Lower lobe of right lung (tissue), 2 donors: ENCODE measurements around the gene SELPLG. TPM values are rescaled to one million over a fixed set of nuclear protein-coding genes. Genes with fewer than 3 reads are reported as not detected.

Experiments
- ATAC-seq, 2 donors: fragments of 200-7000 bp; cut with Tn5 transposase; one replicate each; pipeline ENCODE4 v1.9.1; 2020 to 2022; ENCODE audit warnings: mild to moderate bottlenecking in 2 of 2, moderate library complexity in 2 of 2
- DNase-seq: peaks from one replicate; pipeline ENCODE4 v3.0.0-alpha.2; 2020
- H3K27ac ChIP-seq: fragments of 200-600 bp; one replicate; pipeline ENCODE4 v1.8.0; 2022
- H3K27me3 ChIP-seq: fragments of 200-600 bp; one replicate; pipeline ENCODE4 v1.8.0; 2022; ENCODE audit warnings: low read depth
- H3K36me3 ChIP-seq: fragments of 200-600 bp; one replicate; pipeline ENCODE4 v1.8.0; 2022; ENCODE audit warnings: mild to moderate bottlenecking
- H3K4me1 ChIP-seq: fragments of 200-600 bp; one replicate; pipeline ENCODE4 v1.8.0; 2022
- H3K4me3 ChIP-seq: fragments of 200-600 bp; one replicate; pipeline ENCODE4 v1.8.0; 2022; ENCODE audit warnings: mild to moderate bottlenecking
- H3K9me3 ChIP-seq: fragments of 200-600 bp; one replicate; pipeline ENCODE4 v1.8.0; 2022
- intact Hi-C: fragments of 100-400 bp; cut with DNase I; formaldehyde crosslinking; loops from one replicate; pipeline ENCODE4 v1.11.0; 2022
- total RNA-seq: library from RNA; stranded (reverse); fragmentation: NEBNext Ultra II Directional; extraction: Animal tissue kit (Norgen Biotek cat#: 25700); gene quantifications from one replicate; pipeline ENCODE4 v1.2.1, GENCODE V29; 2021
- TF ChIP-seq, protein P1 (sequence below): fragments of 200-600 bp; IDR thresholded peaks from one replicate; pipeline ENCODE4 v1.8.0; 2022; ENCODE audit warnings: antibody characterized with exemption, mild to moderate bottlenecking
- donor health status: DM: no; HTN: yes; CAD: no; lungs with severe emphysema.

Gene SELPLG
- total RNA-seq, 1 donor from 2014 or later: 59.9 TPM

DNA sequence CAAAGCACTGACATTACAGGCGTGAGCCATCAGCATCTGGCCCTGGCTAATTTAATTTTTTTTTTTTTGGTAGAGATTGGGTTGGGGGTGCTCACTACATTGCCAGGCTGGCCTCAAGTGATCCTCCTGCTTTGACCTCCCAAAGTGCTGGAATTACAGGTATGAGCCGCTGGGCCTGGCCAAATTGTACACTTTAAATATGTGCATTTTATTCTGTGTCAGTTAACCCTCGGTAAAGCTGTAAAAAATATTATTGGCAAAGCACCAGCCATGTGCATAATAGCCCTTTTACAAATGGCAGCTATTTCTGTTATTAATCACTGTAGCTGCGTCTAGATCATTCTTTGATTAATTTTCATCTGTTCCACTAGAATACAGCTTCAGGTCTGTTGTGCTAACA, 47.8 kb downstream of the SELPLG start:
- Histone ChIP-seq H3K27ac (no peak overlapping the region), H3K27me3 (no peaks in the 10 kb centered on the region), H3K4me1 (peaks cover 4% of the 10 kb centered on the region), H3K36me3 (no peaks in the 10 kb centered on the region), H3K9me3 (no peaks in the 10 kb centered on the region), H3K4me3 (no peak overlapping the region)
- TF ChIP-seq, protein P1, sequence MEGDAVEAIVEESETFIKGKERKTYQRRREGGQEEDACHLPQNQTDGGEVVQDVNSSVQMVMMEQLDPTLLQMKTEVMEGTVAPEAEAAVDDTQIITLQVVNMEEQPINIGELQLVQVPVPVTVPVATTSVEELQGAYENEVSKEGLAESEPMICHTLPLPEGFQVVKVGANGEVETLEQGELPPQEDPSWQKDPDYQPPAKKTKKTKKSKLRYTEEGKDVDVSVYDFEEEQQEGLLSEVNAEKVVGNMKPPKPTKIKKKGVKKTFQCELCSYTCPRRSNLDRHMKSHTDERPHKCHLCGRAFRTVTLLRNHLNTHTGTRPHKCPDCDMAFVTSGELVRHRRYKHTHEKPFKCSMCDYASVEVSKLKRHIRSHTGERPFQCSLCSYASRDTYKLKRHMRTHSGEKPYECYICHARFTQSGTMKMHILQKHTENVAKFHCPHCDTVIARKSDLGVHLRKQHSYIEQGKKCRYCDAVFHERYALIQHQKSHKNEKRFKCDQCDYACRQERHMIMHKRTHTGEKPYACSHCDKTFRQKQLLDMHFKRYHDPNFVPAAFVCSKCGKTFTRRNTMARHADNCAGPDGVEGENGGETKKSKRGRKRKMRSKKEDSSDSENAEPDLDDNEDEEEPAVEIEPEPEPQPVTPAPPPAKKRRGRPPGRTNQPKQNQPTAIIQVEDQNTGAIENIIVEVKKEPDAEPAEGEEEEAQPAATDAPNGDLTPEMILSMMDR: no peak
- intact Hi-C loops: no loop called here
- no peak for ATAC-seq
- DNase-seq: no peak

DNA sequence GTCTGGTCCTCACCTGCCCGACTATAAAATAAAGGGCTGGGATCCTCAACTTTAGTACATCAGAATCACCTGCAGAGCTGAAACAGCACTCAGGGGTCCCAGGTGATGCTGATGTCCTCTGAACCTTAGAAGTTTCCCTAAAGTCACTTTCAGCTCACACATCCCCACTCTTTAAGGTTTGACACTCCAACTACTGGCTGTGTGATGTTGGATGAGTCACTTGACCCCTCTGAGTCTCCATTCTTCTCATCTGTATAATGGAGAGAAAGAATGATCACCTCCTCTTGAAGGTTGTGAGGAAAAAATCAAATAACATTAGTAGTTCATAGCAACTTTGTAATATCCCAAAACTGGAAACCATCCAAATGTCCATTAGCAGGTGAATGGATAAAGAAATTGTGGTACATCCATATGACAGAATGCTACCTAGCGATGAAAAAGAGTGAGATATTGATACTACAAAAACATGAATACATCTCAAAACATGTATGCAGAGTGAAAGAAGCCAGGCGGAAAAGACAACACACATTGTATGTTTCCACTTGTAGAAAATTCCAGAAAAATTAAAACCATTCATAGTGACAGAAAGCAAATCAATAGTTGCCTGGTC, 49.1 kb downstream of the SELPLG start:
- intact Hi-C loops: no loop called here
- TF ChIP-seq, protein P1: no peak
- no peak overlapping the region for H3K27ac ChIP-seq
- no peaks in the 10 kb centered on the region for H3K27me3 ChIP-seq
- DNase-seq (no peak), ATAC-seq (no peak)
- no peak overlapping the region for H3K4me3 ChIP-seq
- H3K36me3 ChIP-seq: no peaks in the 10 kb centered on the region
- peaks cover 6% of the 10 kb centered on the region for H3K4me1 ChIP-seq
- no peaks in the 10 kb centered on the region for H3K9me3 ChIP-seq

DNA sequence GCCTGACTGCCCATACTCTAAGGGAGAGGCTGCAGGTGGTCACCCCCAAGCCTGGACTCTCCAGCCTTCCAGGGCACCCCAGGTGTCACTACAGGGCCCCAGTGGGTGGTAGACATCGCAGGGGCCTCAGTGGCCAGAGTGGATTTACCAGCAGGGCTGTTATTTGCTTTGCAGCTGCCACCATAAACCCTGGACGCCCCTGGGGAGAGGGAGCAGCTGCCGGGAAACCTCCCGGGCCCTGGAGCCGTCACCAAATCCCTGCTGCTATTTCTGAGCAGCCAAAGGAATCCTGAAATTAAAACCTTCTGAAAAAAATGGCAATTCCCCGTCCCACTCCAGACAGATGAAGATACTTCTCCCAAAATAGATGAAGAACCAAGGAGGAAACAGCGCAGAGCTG, 49.7 kb downstream of the SELPLG start:
- Histone ChIP-seq H3K27ac (no peak overlapping the region), H3K4me3 (no peak overlapping the region), H3K9me3 (no peaks in the 10 kb centered on the region), H3K4me1 (peaks cover 6% of the 10 kb centered on the region), H3K36me3 (no peaks in the 10 kb centered on the region), H3K27me3 (no peaks in the 10 kb centered on the region)
- ATAC-seq: peak in 1 of 2 donors; percentile 17
- intact Hi-C loops: no loop called here
- TF ChIP-seq, protein P1: no peak
- no peak for DNase-seq

DNA sequence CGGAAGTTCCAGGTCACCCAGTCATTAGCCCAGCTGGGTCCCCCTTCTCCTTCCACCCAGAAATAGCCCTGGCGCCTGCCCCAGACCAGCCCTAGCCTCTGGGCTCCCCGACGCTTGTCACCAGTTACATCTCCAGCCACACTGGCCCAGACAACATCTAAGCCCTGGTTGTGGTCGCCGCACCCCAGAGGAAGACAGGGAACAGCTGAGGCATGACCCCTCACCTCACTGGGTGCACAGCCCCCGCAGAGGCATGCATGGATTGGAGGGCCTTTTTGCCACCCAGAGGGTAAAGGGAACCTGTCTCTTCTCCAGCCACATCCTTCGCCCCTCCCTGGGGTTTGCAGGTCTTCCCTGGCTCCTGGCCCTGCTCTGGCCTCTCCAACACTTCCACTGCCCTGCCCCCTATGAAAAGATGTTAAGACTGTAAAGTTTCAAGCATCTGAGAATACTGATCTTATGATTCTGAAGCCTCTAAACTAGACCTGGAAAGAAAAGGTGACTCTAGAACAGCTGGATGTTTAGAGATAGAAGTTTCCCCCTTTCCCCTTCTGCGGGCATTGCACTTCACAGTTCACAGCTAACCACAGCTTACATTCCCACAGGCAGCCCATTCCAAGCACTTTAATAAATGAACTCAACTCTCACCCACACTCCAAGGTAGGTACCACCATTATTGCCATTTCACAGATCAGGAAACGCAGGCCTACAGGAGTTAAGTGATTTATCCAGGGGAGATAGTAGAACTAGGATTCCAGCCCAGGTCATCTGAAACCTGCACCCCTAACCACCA, 50.5 kb downstream of the SELPLG start:
- DNase-seq (no peak), ATAC-seq (no peak)
- TF ChIP-seq, protein P1: no peak
- Histone ChIP-seq H3K9me3 (no peaks in the 10 kb centered on the region), H3K27me3 (no peaks in the 10 kb centered on the region), H3K4me1 (peaks cover 6% of the 10 kb centered on the region), H3K4me3 (no peak overlapping the region), H3K27ac (no peak overlapping the region), H3K36me3 (no peaks in the 10 kb centered on the region)
- intact Hi-C loops: no loop called here

DNA sequence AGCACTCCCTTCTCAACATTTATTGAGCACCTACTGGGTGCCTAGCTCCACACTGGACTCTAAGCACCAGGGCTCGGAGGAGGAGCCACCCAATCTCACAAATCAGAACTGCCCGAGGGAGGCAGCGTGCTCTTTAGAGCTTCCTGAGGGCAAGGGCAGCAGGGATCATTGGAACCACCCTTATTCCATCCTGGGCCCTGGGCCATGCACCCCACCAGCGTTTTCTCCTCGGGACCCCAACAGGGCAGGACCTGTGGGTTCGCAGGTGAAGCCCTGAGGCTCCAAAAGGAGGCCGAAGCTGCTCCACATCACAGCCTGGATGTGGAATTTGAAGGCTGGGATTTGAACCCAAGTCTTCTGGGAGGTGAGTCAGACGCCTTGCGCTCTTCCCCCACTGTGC, 51.2 kb downstream of the SELPLG start:
- no peak for DNase-seq
- peaks cover 6% of the 10 kb centered on the region for H3K4me1 ChIP-seq
- TF ChIP-seq, protein P1: no peak
- ATAC-seq: no peak
- no peak overlapping the region for H3K27ac ChIP-seq
- intact Hi-C loops: no loop called here
- no peaks in the 10 kb centered on the region for H3K27me3 ChIP-seq
- H3K4me3 ChIP-seq: no peak overlapping the region
- H3K9me3 ChIP-seq: no peaks in the 10 kb centered on the region
- H3K36me3 ChIP-seq: no peaks in the 10 kb centered on the region
